Measurements from ENCODE around the gene PITPNM1. TPM values are rescaled to one million over a fixed set of nuclear protein-coding genes. Genes with fewer than 3 reads are reported as not detected.
"Not testable (repeated sequence)": the region's sequence is repeated elsewhere in the genome, so short reads cannot be mapped to it uniquely, and the experiment has no call there.

The PITPNM1 gene
- total RNA-seq, result 100 to 1,000 TPM in 2 of 3 donors, 10 to 100 TPM in 1; 99.9 to 135 (median 123) TPM
- total RNA-seq (2013), result 42.3 TPM

- intact Hi-C loops (cut with micrococcal nuclease), result loop anchor here (1.0 to 10.0 kb wide), 5 partner anchors 20 to 238 kb away; partner anchors contain the start of genes GRK2, PPP1CA and TBC1D10C
- Mint-ChIP-seq H3K27me3 (ENCODE audit: low read depth in 2 of 2) (peaks cover 0 to 3% of the 10 kb centered on the region in 2 donors), H3K4me1 (peaks cover 40 to 65% of the 10 kb centered on the region in 2 donors), H3K4me3 (peak within 1 kb of the TSS; percentile 92), H3K27ac (peak within 1 kb of the TSS; percentile 95 to 97), H3K36me3 (peaks cover 7% of the 10 kb centered on the region), H3K9me3 (no peaks in the 10 kb centered on the region)
- Histone ChIP-seq H3K9me3 (ENCODE audit: control insufficient read depth, insufficient read depth, low read length) (no peaks in the 10 kb centered on the region), H3K27ac (ENCODE audit: low read length) (peak within 1 kb of the TSS; percentile 94), H3K36me3 (ENCODE audit: control insufficient read depth, insufficient read depth, low read length) (peaks cover 31% of the 10 kb centered on the region), H3K27me3 (ENCODE audit: control insufficient read depth, insufficient read depth, low read length) (no peaks in the 10 kb centered on the region), H3K4me3 (ENCODE audit: low read length) (peak within 1 kb of the TSS; percentile 65), H3K4me1 (ENCODE audit: control insufficient read depth, insufficient read depth, low read length) (peaks cover 43% of the 10 kb centered on the region)
- under 1% methylated on average over 58 of the region's 58 CpGs for WGBS (ENCODE audit: insufficient coverage)
- peak; percentile 76 to 81 for DNase-seq
- peak; percentile 16 to 32 (median 21) for ATAC-seq
- TF ChIP-seq CTCF (IDR thresholded peaks at IDR 0.05), result no peak
These were observed at the start of gene PITPNM1 for GRCh38 chr11:67504950-67505581. Gene PITPNM1, minus strand, starts transcription at chr11:67505363. Its CDS starts 1,183 bp downstream, at chr11:67504180.

GRCh38 chr11:67551697-67552096 lies 46.5 kb upstream of the PITPNM1 start:
- DNase-seq; H3K9me3 ChIP-seq (ENCODE audit: control insufficient read depth, insufficient read depth, low read length); H3K27ac ChIP-seq (ENCODE audit: low read length); H3K4me3 ChIP-seq (ENCODE audit: low read length); H3K27ac Mint-ChIP-seq; H3K4me1 Mint-ChIP-seq; H3K4me3 Mint-ChIP-seq; ATAC-seq; H3K36me3 Mint-ChIP-seq; H3K27me3 ChIP-seq (ENCODE audit: control insufficient read depth, insufficient read depth, low read length); H3K4me1 ChIP-seq (ENCODE audit: control insufficient read depth, insufficient read depth, low read length); H3K27me3 Mint-ChIP-seq (ENCODE audit: low read depth in 2 of 2); intact Hi-C loops (cut with micrococcal nuclease); H3K36me3 ChIP-seq (ENCODE audit: control insufficient read depth, insufficient read depth, low read length); H3K9me3 Mint-ChIP-seq: not testable (repeated sequence)

GRCh38 chr11:67551127-67551526 lies 46.0 kb upstream of the PITPNM1 start:
- no peaks in the 10 kb centered on the region for H3K9me3 ChIP-seq (ENCODE audit: control insufficient read depth, insufficient read depth, low read length)
- no peaks in the 10 kb centered on the region for H3K36me3 ChIP-seq (ENCODE audit: control insufficient read depth, insufficient read depth, low read length)
- intact Hi-C loops (cut with micrococcal nuclease), result no loop called here
- no peaks in the 10 kb centered on the region for H3K9me3 Mint-ChIP-seq
- H3K27me3 Mint-ChIP-seq (ENCODE audit: low read depth in 2 of 2), result peaks cover 6 to 7% of the 10 kb centered on the region in 2 donors
- no peak overlapping the region for H3K4me3 Mint-ChIP-seq
- H3K4me3 ChIP-seq (ENCODE audit: low read length), result no peak overlapping the region
- H3K4me1 ChIP-seq (ENCODE audit: control insufficient read depth, insufficient read depth, low read length), result no peaks in the 10 kb centered on the region
- H3K36me3 Mint-ChIP-seq, result no peaks in the 10 kb centered on the region
- ATAC-seq (no peak), DNase-seq (no peak)
- no peak overlapping the region for H3K27ac ChIP-seq (ENCODE audit: low read length)
- no peak for TF ChIP-seq CTCF (IDR thresholded peaks at IDR 0.05)
- no peak overlapping the region for H3K27ac Mint-ChIP-seq
- no peaks in the 10 kb centered on the region for H3K4me1 Mint-ChIP-seq
- no peaks in the 10 kb centered on the region for H3K27me3 ChIP-seq (ENCODE audit: control insufficient read depth, insufficient read depth, low read length)

GRCh38 chr11:67548555-67549110 lies 43.5 kb upstream of the PITPNM1 start:
- no peak overlapping the region for H3K4me3 ChIP-seq (ENCODE audit: low read length)
- no peaks in the 10 kb centered on the region for H3K36me3 ChIP-seq (ENCODE audit: control insufficient read depth, insufficient read depth, low read length)
- 87% methylated on average over 8 of the region's 9 CpGs for WGBS (ENCODE audit: insufficient coverage)
- no peaks in the 10 kb centered on the region for H3K36me3 Mint-ChIP-seq
- H3K9me3 ChIP-seq (ENCODE audit: control insufficient read depth, insufficient read depth, low read length), result no peaks in the 10 kb centered on the region
- H3K4me1 Mint-ChIP-seq, result no peaks in the 10 kb centered on the region
- H3K9me3 Mint-ChIP-seq, result no peaks in the 10 kb centered on the region
- no peak overlapping the region for H3K27ac ChIP-seq (ENCODE audit: low read length)
- H3K4me1 ChIP-seq (ENCODE audit: control insufficient read depth, insufficient read depth, low read length), result no peaks in the 10 kb centered on the region
- no peak for TF ChIP-seq CTCF (IDR thresholded peaks at IDR 0.05)
- no peak overlapping the region for H3K4me3 Mint-ChIP-seq
- no peaks in the 10 kb centered on the region for H3K27me3 ChIP-seq (ENCODE audit: control insufficient read depth, insufficient read depth, low read length)
- H3K27ac Mint-ChIP-seq, result no peak overlapping the region
- H3K27me3 Mint-ChIP-seq (ENCODE audit: low read depth in 2 of 2), result peaks cover 6 to 7% of the 10 kb centered on the region in 2 donors
- no peak for ATAC-seq
- intact Hi-C loops (cut with micrococcal nuclease), result no loop called here
- DNase-seq, result no peak

- H3K4me1 Mint-ChIP-seq; H3K27ac Mint-ChIP-seq; intact Hi-C loops (cut with micrococcal nuclease); H3K36me3 Mint-ChIP-seq; H3K9me3 Mint-ChIP-seq; H3K4me1 ChIP-seq (ENCODE audit: control insufficient read depth, insufficient read depth, low read length); H3K27me3 ChIP-seq (ENCODE audit: control insufficient read depth, insufficient read depth, low read length); H3K27ac ChIP-seq (ENCODE audit: low read length); ATAC-seq; H3K4me3 Mint-ChIP-seq; H3K4me3 ChIP-seq (ENCODE audit: low read length); H3K27me3 Mint-ChIP-seq (ENCODE audit: low read depth in 2 of 2); H3K9me3 ChIP-seq (ENCODE audit: control insufficient read depth, insufficient read depth, low read length); H3K36me3 ChIP-seq (ENCODE audit: control insufficient read depth, insufficient read depth, low read length); DNase-seq: not testable (repeated sequence)
- WGBS (ENCODE audit: insufficient coverage), result 95% methylated on average over 2 of the region's 4 CpGs
These were observed 42.9 kb upstream of the PITPNM1 start for GRCh38 chr11:67548112-67548511.
